Lung (tissue), 16 donors: ENCODE data around the gene TMEM125. TPM values are rescaled to one million over a fixed set of nuclear protein-coding genes. Genes with fewer than 3 reads are reported as not detected.
A peak's percentile ranks its signal among the peaks of the same experiment; 100 is the strongest.

Experiments
- ATAC-seq: fragments of 200-7000 bp; cut with Tn5 transposase; one replicate; pipeline ENCODE4 v1.9.1; 2020; ENCODE audit warnings: moderate number of reproducible peaks; ENCODE audit not compliant: insufficient read depth, low FRiP score
- DNase-seq, 3 donors: peaks; one replicate each; pipeline ENCODE4 v3.0.0-alpha.2; 2013 to 2017
- H3K27ac ChIP-seq, 2 donors: one replicate each; pipeline ENCODE4 v1.5.1; 2013; ENCODE audit warnings: mild to moderate bottlenecking in 2 of 2, moderate library complexity in 2 of 2, control low read depth in 1 of 2, inconsistent platforms in 1 of 2, low read depth in 1 of 2, low read length in 1 of 2
- H3K27me3 ChIP-seq, 3 donors: one replicate each; pipeline ENCODE4 v1.5.1; 2013; ENCODE audit warnings: low read length in 2 of 3; ENCODE audit not compliant: control insufficient read depth in 3 of 3, insufficient read depth in 3 of 3
- H3K36me3 ChIP-seq, 4 donors: one replicate each; pipeline ENCODE4 v1.5.1; 2013; ENCODE audit warnings: low read length in 4 of 4, mild to moderate bottlenecking in 1 of 4, moderate library complexity in 1 of 4; ENCODE audit not compliant: control insufficient read depth in 4 of 4, insufficient read depth in 4 of 4
- H3K4me1 ChIP-seq, 5 donors: one replicate each; pipeline ENCODE4 v1.5.1; 2013; ENCODE audit warnings: low read length in 5 of 5, mild to moderate bottlenecking in 2 of 5, moderate library complexity in 1 of 5; ENCODE audit not compliant: control insufficient read depth in 5 of 5, insufficient read depth in 5 of 5
- H3K4me3 ChIP-seq: one replicate; pipeline ENCODE4 v1.5.1; 2013; ENCODE audit warnings: mild to moderate bottlenecking, control low read depth, moderate library complexity
- H3K9ac ChIP-seq, 2 donors: one replicate each; pipeline ENCODE4 v1.5.1; 2013; ENCODE audit warnings: low read length in 2 of 2, control low read depth in 1 of 2; ENCODE audit not compliant: insufficient read depth in 1 of 2
- H3K9me3 ChIP-seq, 4 donors: one replicate each; pipeline ENCODE4 v1.5.1; 2013; ENCODE audit warnings: low read length in 3 of 4, mild to moderate bottlenecking in 1 of 4, moderate library complexity in 1 of 4; ENCODE audit not compliant: control insufficient read depth in 4 of 4, insufficient read depth in 3 of 4
- CTCF ChIP-seq: IDR thresholded peaks from 2 replicates; pipeline ENCODE4 v1.5.1; 2012; ENCODE audit warnings: mild to moderate bottlenecking; ENCODE audit errors: control extremely low read depth, extremely low read depth
- WGBS, 2 donors: extraction: QIAGEN DNeasy Blood & Tissue Kit; methylation state at CpG; one replicate each; pipeline ENCODE4 v1.1.7; 2013; 5-methylcytosine and 5-hydroxymethylcytosine counted together
- long read RNA-seq, 5 donors: transcript quantifications; one replicate each; lab custom pipeline, GENCODE V29; 2026
- polyA plus RNA-seq, 2 donors: library from polyadenylated mRNA; stranded (reverse); fragments of 200-250 nt; gene quantifications; one replicate each; pipeline ENCODE4 v1.2.1, GENCODE V29; 2013
- total RNA-seq, 2 donors: library from RNA; depleted of rRNA in 1 of 2; stranded (reverse); fragments of >200 nt in 1 of 2; gene quantifications; one replicate each; pipeline ENCODE4 v1.2.1, GENCODE V29; 2014 to 2021
- donor health status: control.
- donor health status: control.
- donor health status: Bipolar disorder and iron deficiency.
- donor health status: healthy.
- donor health status: DM: yes; HTN: yes; CAD: no.

Gene TMEM125
- 100 to 1,000 TPM in 1 of 2 donors, 10 to 100 TPM in 1; 41.0 to 228 TPM for total RNA-seq
- 100 to 1,000 TPM; 101 to 127 TPM for polyA plus RNA-seq
- long read RNA-seq, donor 1, transcript TMEM125-202 (4 exons, 1,786 nt) = major isoform, 9 of 18 reads
- long read RNA-seq, donor 1, partial matches to known transcripts = 5 of 18 reads
- long read RNA-seq, donor 1, other reads (novel, unspliced or antisense) = 0 of 18 reads
- long read RNA-seq, donor 2, partial matches to known transcripts = 0 of 4 reads
- long read RNA-seq, donor 2, other reads (novel, unspliced or antisense) = 0 of 4 reads
- long read RNA-seq, donor 3, partial matches to known transcripts = 0 of 7 reads
- long read RNA-seq, donor 3, other reads (novel, unspliced or antisense) = 0 of 7 reads
- long read RNA-seq, donor 4, partial matches to known transcripts = 0 of 2 reads
- long read RNA-seq, donor 4, other reads (novel, unspliced or antisense) = 0 of 2 reads
- long read RNA-seq, donor 5, transcript TMEM125-202 (4 exons, 1,786 nt) = major isoform, 12 of 15 reads
- long read RNA-seq, donor 5, partial matches to known transcripts = 0 of 15 reads
- long read RNA-seq, donor 5, other reads (novel, unspliced or antisense) = 0 of 15 reads

- Histone ChIP-seq H3K9ac (no peak within 1 kb of the TSS), H3K9me3 (peaks cover 0 to 7% (median 0%) of the 10 kb centered on the region in 4 donors), H3K27me3 (no peaks in the 10 kb centered on the region), H3K4me1 (peaks cover 0 to 24% (median 16%) of the 10 kb centered on the region in 5 donors), H3K36me3 (peaks cover 0 to 3% (median 0%) of the 10 kb centered on the region in 4 donors), H3K27ac (peak within 1 kb of the TSS in 1 of 2 donors; percentile 92), H3K4me3 (peak within 1 kb of the TSS; percentile 34)
- DNase-seq (peak; percentile 60 to 86 (median 69)), ATAC-seq (peak; percentile 64)
- no peak for TF ChIP-seq CTCF
- 42 to 78% methylated on average over 7 of the region's 7 CpGs for WGBS, 2 donors
These were observed at the start of gene TMEM125 for GRCh38 chr1:43269627-43270375. Gene TMEM125, plus strand, starts transcription at chr1:43269983. Its CDS starts 2,740 bp downstream, at chr1:43272723.

DNA sequence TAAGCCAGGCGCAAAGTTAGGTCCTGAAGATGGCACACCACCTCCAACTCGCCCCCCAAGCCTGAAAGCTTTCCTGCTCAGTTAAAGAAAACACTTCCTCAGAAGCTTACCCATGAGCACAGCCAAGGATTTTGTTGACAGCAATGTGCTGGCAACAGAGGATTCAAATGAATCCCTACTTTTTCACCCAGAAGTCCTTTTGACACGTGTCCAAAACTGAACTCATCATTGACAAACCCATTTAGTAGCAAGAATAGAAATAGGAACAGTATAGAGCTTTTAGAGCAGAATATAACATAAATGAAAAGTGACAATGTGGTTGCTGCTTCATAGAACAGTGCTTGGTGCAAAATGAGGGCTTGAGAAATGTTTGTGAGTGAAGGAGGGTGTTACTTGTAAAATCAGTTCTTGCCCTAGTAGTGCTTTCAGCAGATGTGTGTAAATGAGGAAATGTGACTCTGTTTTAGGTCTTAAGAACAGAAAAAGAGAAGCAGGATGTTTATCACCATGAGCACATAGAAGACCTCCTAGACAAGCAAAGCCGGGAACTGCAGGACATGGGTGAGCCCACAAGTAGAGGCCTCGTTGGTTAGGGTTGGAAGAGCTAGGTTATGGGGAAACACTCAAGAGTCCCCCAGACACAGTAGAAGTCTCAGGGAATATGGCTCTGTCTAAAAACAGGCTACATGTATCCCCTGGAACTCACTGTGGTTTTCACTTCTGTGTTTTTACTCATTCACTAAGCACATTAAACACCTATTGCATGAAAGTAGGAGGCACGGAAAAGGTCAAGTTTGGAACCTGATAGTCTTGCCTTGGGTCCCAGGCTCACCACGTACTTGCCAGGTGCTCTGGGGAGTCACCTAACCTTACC, 48.6 kb upstream of the TMEM125 start:
- no peak overlapping the region for H3K27ac ChIP-seq
- no peak for TF ChIP-seq CTCF
- 66 to 68% methylated on average over 7 of the region's 7 CpGs for WGBS, 2 donors
- no peak for ATAC-seq
- H3K9ac ChIP-seq = no peak overlapping the region
- H3K4me3 ChIP-seq = no peak overlapping the region
- no peaks in the 10 kb centered on the region for H3K36me3 ChIP-seq
- H3K27me3 ChIP-seq = no peaks in the 10 kb centered on the region
- peaks cover 0 to 5% (median 0%) of the 10 kb centered on the region in 5 donors for H3K4me1 ChIP-seq
- no peaks in the 10 kb centered on the region for H3K9me3 ChIP-seq
- no peak for DNase-seq

- no peak overlapping the region for H3K9ac ChIP-seq
- H3K9me3 ChIP-seq = no peaks in the 10 kb centered on the region
- no peaks in the 10 kb centered on the region for H3K36me3 ChIP-seq
- no peak overlapping the region for H3K27ac ChIP-seq
- 96 to 100% methylated on average over 1 of the region's 1 CpG for WGBS, 2 donors
- peaks cover 0 to 5% (median 0%) of the 10 kb centered on the region in 5 donors for H3K4me1 ChIP-seq
- no peak for TF ChIP-seq CTCF
- DNase-seq (no peak), ATAC-seq (no peak)
- H3K4me3 ChIP-seq = no peak overlapping the region
- H3K27me3 ChIP-seq = no peaks in the 10 kb centered on the region
These were observed 48.0 kb upstream of the TMEM125 start for GRCh38 chr1:43221797-43222196.
